PC-9 (cell line): ENCODE measurements around the gene MGLL. TPM values are rescaled to one million over a fixed set of nuclear protein-coding genes. Genes with fewer than 3 reads are reported as not detected.

ENCODE experiments used
- BruUV-seq: library from RNA; stranded (reverse); fragments of 400-500 nt; replicated peaks from 2 replicates; lab custom pipeline; 2021; lab: Mats Ljungman, UMichigan
- CTCF ChIA-PET: fragments of 300-600 bp; sonication (Branson Sonifier 250); formaldehyde crosslinking; loops from one replicate; lab custom pipeline; 2022; ENCODE audit warnings: antibody characterized with exemption; lab: Charles Lee
- POLR2A ChIA-PET: fragments of 300-600 bp; sonication (Branson Sonifier 250); formaldehyde crosslinking; loops from one replicate; lab custom pipeline; 2022; ENCODE audit warnings: antibody characterized with exemption; ENCODE audit not compliant: unreplicated experiment; lab: Charles Lee
- DNase-seq, 2 experiments: peaks; one replicate each; pipeline versions ENCODE4 v3.0.0 to v3.0.0-alpha.2; 2015 to 2022; ENCODE audit warnings: mixed read lengths in 1 of 2
- H2AFZ ChIP-seq: fragments of 200-600 bp; sonication (generic); 2 replicates; pipeline ENCODE4 v1.8.1; 2017; ENCODE audit warnings: antibody characterized with exemption
- H3F3A ChIP-seq: fragments of 200-600 bp; sonication (generic); 2 replicates; pipeline ENCODE4 v1.8.1; 2017; ENCODE audit warnings: antibody characterized with exemption, mild to moderate bottlenecking, low read depth; ENCODE audit not compliant: insufficient read depth
- H3K27ac ChIP-seq: fragments of 200-600 bp; sonication (generic); 2 replicates; pipeline ENCODE4 v1.6.1; 2016; ENCODE audit warnings: mixed run types
- H3K27me3 ChIP-seq: fragments of 200-600 bp; sonication (generic); 2 replicates; pipeline ENCODE4 v1.6.1; 2016; ENCODE audit warnings: low read depth, mixed run types; ENCODE audit not compliant: insufficient read depth
- H3K36me3 ChIP-seq: fragments of 200-600 bp; sonication (generic); 2 replicates; pipeline ENCODE4 v1.6.1; 2016; ENCODE audit warnings: low read depth, mixed run types
- H3K4me1 ChIP-seq: fragments of 200-600 bp; sonication (generic); replicated peaks from 2 replicates; pipeline ENCODE4 v1.6.1; 2016; ENCODE audit warnings: mixed run types; ENCODE audit not compliant: insufficient read depth
- H3K4me2 ChIP-seq: fragments of 200-600 bp; sonication (generic); 2 replicates; pipeline ENCODE4 v1.6.1; 2017; ENCODE audit warnings: mixed run types
- H3K4me3 ChIP-seq: fragments of 200-600 bp; sonication (generic); 2 replicates; pipeline ENCODE4 v1.6.1; 2016; ENCODE audit warnings: mixed run types
- H3K79me2 ChIP-seq: fragments of 200-600 bp; sonication (generic); 2 replicates; pipeline ENCODE4 v1.6.1; 2017; ENCODE audit warnings: low read depth, mixed run types
- H3K9me2 ChIP-seq: fragments of 200-600 bp; sonication (generic); 2 replicates; pipeline ENCODE4 v1.8.1; 2017; ENCODE audit warnings: mild to moderate bottlenecking; ENCODE audit not compliant: insufficient read depth
- H3K9me3 ChIP-seq: fragments of 200-600 bp; sonication (generic); 2 replicates; pipeline ENCODE4 v1.8.1; 2016; ENCODE audit warnings: low read depth; ENCODE audit not compliant: insufficient read depth
- H4K20me1 ChIP-seq: fragments of 200-600 bp; sonication (generic); 2 replicates; pipeline ENCODE4 v1.8.1; 2017; ENCODE audit not compliant: insufficient read depth
- CTCF ChIP-seq: fragments of 200-600 bp; sonication (generic); conservative IDR thresholded peaks from 2 replicates; pipeline ENCODE4 v1.6.1; 2017; ENCODE audit warnings: mixed run types, antibody characterized with exemption, mild to moderate bottlenecking, moderate library complexity
- EZH2 ChIP-seq: fragments of 200-600 bp; sonication (generic); IDR thresholded peaks from 2 replicates; pipeline ENCODE4 v1.8.0; 2017; ENCODE audit warnings: antibody characterized with exemption, low read depth
- intact Hi-C: fragments of 100-400 bp; cut with micrococcal nuclease; formaldehyde crosslinking; loops from one replicate; pipeline ENCODE4 v1.10.0; 2022; ENCODE audit not compliant: unreplicated experiment
- total RNA-seq: library from RNA; stranded (reverse); gene quantifications from 2 replicates; pipeline ENCODE4 v1.2.3, GENCODE V29; 2021

The MGLL gene
- total RNA-seq, 1 experiment from 2014 or later = 30.7 TPM

- TF ChIP-seq CTCF = no peak
- TF ChIP-seq EZH2 = no peak
- Histone ChIP-seq H2AFZ (no peak overlapping the region), H3K4me2 (no peak overlapping the region), H3K27me3 (no peaks in the 10 kb centered on the region), H3K4me3 (no peak overlapping the region), H3K27ac (no peak overlapping the region), H4K20me1 (no peaks in the 10 kb centered on the region), H3K79me2 (no peaks in the 10 kb centered on the region), H3K9me3 (no peaks in the 10 kb centered on the region), H3K36me3 (no peaks in the 10 kb centered on the region), H3K9me2 (no peaks in the 10 kb centered on the region), H3F3A (no peaks in the 10 kb centered on the region), H3K4me1 (peaks cover 10% of the 10 kb centered on the region)
- intact Hi-C loops = no loop called here
- no TSS peak for BruUV-seq
- DNase-seq = no peak
- ChIA-PET CTCF (no interaction called here), POLR2A (no interaction called here)
Measured at GRCh38 chr3:127733781-127734180, 88.5 kb downstream of the MGLL start.

GRCh38 chr3:127732879-127733350 lies 89.4 kb downstream of the MGLL start:
- Histone ChIP-seq H3K4me2 (no peak overlapping the region), H3F3A (no peaks in the 10 kb centered on the region), H2AFZ (no peak overlapping the region), H3K9me2 (no peaks in the 10 kb centered on the region), H3K27me3 (no peaks in the 10 kb centered on the region), H3K36me3 (no peaks in the 10 kb centered on the region), H3K27ac (no peak overlapping the region), H3K9me3 (no peaks in the 10 kb centered on the region), H3K4me1 (peaks cover 1% of the 10 kb centered on the region), H4K20me1 (no peaks in the 10 kb centered on the region), H3K4me3 (no peak overlapping the region), H3K79me2 (no peaks in the 10 kb centered on the region)
- TF ChIP-seq CTCF (no peak), EZH2 (no peak)
- intact Hi-C loops = no loop called here
- DNase-seq = no peak
- no TSS peak for BruUV-seq
- CTCF ChIA-PET = no interaction called here
- POLR2A ChIA-PET = no interaction called here

- H3K4me1 ChIP-seq = no peaks in the 10 kb centered on the region
- no peak for TF ChIP-seq EZH2
- no peak for TF ChIP-seq CTCF
- no peaks in the 10 kb centered on the region for H3K9me3 ChIP-seq
- intact Hi-C loops = no loop called here
- ChIA-PET POLR2A (no interaction called here), CTCF (no interaction called here)
- H3K27me3 ChIP-seq = no peaks in the 10 kb centered on the region
- no peak overlapping the region for H3K4me3 ChIP-seq
- BruUV-seq = no TSS peak
- H2AFZ ChIP-seq = no peak overlapping the region
- no peaks in the 10 kb centered on the region for H3K9me2 ChIP-seq
- H3K79me2 ChIP-seq = no peaks in the 10 kb centered on the region
- no peaks in the 10 kb centered on the region for H3K36me3 ChIP-seq
- H3K4me2 ChIP-seq = no peak overlapping the region
- H3K27ac ChIP-seq = no peak overlapping the region
- no peak for DNase-seq
- no peaks in the 10 kb centered on the region for H3F3A ChIP-seq
- H4K20me1 ChIP-seq = no peaks in the 10 kb centered on the region
Measured at GRCh38 chr3:127732303-127732702, 90.0 kb downstream of the MGLL start.
